ENCODE data around the gene PREX1.

DNA sequence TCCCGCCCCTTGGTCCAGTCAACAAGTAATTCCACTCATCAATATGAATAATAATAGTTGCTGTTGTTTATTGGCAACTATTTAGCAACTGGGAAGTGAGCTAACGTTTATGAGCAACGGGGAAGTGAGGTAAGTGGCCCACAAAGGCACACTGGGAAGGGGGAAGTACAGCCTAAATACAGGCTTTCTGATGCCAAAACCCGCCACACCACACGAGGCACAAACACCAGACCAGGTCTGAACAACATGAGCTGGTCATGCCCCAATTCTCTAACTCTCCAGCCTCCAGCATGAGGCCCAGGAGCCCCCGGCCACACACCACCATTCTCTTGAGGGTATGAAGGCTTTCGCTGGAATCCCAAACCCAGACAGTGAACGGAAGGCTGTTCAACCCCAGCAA, 50.8 kb downstream of the PREX1 start:
- TF ChIP-seq, protein P1, sequence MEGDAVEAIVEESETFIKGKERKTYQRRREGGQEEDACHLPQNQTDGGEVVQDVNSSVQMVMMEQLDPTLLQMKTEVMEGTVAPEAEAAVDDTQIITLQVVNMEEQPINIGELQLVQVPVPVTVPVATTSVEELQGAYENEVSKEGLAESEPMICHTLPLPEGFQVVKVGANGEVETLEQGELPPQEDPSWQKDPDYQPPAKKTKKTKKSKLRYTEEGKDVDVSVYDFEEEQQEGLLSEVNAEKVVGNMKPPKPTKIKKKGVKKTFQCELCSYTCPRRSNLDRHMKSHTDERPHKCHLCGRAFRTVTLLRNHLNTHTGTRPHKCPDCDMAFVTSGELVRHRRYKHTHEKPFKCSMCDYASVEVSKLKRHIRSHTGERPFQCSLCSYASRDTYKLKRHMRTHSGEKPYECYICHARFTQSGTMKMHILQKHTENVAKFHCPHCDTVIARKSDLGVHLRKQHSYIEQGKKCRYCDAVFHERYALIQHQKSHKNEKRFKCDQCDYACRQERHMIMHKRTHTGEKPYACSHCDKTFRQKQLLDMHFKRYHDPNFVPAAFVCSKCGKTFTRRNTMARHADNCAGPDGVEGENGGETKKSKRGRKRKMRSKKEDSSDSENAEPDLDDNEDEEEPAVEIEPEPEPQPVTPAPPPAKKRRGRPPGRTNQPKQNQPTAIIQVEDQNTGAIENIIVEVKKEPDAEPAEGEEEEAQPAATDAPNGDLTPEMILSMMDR (IDR thresholded peaks at IDR 0.05), result no peak
- TF ChIP-seq POLR2A (IDR thresholded peaks at IDR 0.05), result no peak

Data from ovary (tissue), 3 donors.